RKO (cell line): Measurements from ENCODE around the gene CFAP69.
A peak's percentile ranks its signal among the peaks of the same experiment; 100 is the strongest.
"Not testable (repeated sequence)": the region's sequence is repeated elsewhere in the genome, so short reads cannot be mapped to it uniquely, and the experiment has no call there.

ENCODE experiments used
- DNase-seq: peaks from one replicate; pipeline ENCODE4 v3.0.0-alpha.2; 2016; ENCODE audit warnings: low spot score

Gene CFAP69

DNA sequence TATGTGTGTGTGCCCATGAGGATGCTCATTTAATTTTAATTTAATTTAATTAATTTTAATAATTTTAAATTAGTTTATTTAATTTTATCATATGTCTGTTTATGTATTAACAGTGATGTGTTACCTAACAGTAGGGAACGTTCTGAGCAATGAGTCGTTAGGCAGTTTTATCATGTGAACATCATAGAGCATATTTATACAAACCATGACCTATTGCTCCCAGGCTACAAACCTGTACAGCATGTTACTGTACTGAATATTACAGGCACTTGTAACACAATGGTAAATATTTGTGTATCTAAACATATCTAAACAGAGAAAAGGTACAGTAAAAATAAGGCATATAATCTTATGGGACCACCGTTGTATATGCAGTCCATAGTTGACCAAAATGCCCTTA lies 13.7 kb upstream of the CFAP69 start:
- DNase-seq = no peak

DNA sequence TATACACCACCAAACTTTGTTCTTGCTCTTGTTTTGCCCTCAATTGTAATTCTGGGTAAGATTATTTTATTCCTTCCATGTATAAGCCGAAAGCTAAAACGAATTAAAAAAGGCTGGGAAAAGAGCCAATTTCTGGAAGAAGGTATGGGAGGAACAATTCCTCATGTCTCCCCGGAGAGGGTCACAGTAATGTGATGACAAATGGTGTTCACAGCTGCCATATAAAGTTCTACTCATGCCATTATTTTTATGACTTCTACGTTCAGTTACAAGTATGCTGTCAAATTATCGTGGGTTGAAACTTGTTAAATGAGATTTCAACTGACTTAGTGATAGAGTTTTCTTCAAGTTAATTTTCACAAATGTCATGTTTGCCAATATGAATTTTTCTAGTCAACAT lies 12.5 kb upstream of the CFAP69 start:
- DNase-seq = no peak

DNA sequence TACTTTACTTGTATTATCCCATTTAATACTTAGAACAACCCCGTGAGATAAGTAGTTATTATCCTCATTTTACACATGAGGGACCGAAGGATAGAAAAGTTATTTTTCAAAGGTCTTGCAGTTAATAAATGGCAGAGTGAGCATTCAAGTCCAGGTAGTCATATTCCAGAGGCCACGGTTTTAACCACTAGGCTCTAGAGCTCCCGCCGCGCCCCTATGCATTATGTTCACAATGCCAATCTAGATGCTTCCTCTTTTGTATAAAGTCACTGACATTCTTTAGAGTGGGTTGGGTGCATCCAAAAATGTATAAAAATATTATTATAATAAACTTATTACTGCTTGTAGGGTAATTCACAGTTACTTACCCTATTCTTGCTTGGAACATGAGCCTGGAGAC lies 11.4 kb upstream of the CFAP69 start:
- no peak for DNase-seq

DNA sequence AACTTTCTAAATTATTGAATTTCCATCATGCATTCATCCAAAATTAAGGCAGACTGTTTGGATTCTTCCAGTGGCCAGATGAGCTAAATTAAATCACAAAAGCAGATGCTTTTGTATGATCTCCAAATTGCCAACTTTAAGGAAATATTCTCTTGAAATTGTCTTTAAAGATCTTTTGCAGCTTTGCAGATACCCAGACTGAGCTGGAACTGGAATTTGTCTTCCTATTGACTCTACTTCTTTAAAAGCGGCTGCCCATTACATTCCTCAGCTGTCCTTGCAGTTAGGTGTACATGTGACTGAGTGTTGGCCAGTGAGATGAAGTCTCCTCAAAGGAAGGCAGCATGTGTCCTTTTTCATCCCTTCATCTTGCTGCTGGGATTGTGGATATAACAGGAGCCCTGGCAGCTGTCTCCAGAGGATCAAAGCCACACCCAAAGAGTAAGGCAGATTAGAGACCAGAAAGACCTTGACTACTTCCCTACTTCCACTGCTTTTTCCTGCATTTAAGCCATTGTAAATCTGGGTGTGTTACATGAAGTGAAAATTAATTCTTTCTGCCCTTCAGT lies 8.2 kb upstream of the CFAP69 start:
- DNase-seq = no peak

DNA sequence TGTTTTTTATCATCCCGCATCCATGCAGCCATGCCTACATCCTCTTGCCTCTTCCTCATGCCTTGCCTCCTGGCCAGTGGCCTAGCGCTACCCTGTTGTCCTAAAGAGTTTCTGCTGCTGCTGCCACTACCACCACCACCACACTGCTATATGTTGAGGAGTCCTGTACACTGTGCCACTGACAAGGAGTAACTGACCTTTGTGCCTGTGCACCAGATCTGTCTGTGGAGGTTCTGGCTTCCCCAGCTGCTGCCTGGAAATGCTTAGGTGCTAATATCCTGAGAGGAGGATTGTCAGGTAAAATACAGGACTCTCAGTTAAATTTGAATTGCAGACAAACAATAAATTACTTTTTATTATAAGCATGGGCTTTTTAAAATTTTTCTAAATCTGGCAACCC lies 7.0 kb upstream of the CFAP69 start:
- no peak for DNase-seq

DNA sequence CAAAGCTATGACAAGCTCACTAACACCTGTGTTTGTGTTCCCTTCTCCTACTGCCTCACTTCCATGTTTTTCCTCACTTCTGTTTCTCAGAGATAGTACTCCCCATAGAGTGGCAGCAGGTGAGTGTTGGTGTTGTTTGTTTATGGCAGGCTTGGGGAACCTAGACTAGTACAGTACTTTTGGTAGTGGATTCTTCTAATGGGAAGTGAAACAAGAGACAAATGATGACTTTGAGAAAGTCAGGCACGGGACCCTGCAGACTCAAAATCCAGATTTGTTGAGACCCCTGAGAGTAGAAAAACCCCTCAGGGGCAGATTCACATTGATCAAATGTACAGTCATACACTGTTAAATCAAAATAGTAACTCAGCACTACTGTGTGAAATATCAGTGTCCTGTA lies 6.4 kb upstream of the CFAP69 start:
- DNase-seq = no peak

DNA sequence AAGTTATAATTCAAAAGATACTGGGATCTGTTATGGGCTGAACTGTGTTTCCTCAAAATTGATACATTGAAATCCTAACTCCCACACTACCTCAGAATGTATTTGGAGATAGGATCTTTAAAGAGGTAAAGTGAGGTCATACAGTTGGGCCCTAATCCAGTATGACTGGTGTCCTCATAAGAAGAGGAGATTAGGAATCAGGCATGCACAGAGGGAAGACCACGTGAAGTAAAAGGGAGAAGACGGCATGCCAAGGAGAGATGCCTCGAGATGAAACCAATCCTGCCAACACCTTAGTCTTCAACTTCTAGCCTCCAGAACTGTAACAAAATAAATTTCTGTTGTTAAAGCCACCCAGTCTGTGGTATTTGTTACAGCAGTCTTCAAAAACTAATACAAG lies 5.9 kb upstream of the CFAP69 start:
- no peak for DNase-seq

DNA sequence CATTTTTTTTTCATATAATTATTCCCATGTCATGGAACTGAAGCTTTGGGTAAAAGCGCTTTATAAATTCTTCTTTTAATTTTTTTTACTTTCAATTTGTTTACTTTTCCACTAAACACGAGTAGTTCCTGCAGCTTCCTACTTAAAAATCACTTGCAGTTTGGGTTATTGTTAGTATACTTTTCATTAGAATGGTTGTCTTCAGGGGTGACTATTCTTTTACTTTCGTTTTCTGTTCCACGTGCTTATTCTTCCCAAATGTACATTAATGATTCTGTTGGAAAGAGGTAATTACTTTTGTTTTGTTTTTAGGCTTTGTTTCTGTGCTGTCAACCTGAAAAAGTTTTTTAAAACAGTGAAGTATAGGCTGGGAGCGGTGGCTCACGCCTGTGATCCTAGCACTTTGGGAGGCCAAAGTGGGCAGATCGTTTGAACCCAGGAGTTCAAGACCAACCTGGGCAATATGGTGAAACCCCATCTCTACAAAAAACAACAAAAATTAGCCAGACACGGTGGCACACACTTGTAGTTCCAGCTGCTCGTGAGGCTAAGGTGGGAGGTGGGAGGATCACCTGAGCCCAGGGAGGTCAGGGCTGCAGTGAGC lies 5.2 kb upstream of the CFAP69 start:
- no peak for DNase-seq

DNA sequence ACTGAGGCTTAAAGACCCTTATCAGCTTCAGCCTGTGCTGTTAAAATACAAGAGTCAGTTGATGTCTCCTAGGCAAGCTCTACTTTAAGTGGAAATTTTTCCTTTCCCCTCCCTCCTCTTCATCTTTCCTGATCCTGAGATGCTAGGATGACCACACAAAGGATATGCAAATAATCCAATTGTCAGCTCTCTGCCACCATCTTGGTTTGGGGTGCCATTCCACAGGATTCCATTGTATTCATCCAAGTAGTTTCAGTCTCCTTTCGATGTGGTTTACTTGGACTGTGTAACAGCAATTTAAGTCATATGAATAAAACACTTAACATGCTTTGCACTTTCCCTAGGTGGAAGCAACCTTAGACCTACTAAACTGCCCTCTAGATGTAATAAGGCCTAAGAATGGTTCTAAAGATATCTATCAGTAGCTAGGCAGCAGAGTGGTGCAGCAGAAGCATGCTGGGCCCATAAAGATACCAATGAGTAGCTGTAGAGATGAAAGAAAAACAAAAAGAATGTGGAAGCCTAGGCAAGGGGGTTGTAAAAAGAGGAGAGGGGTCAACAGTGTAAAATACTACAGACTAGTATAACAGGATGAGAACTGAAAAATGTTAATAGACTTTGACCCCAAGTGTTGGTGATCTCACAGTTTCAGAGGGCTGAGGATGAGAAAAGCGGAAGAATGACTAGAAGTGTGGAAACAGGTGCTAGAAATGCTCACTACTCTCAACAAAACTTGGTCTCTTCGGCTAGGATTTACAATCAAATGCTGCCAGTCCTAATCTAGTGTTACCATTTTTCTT lies 2.4 kb upstream of the CFAP69 start:
- no peak for DNase-seq

DNA sequence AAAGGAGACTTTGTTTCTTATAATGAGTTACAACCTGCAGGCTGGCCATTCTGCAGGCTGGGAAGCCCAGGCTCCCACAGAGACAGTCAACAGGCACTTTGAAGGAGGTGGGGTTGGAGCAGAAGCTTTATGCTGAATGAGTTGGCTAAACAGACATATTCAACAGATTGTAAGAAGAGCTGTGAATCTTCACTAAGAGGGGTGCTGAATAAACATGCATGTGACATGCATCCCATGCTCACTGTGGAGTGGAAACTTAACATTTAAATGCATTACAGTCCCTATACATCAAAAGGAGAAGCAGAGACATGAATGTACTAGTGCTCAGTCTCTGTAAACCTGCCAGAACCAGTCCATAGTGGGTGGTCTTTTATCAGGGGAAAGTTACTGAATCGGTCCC lies 1.4 kb upstream of the CFAP69 start:
- DNase-seq = no peak

DNA sequence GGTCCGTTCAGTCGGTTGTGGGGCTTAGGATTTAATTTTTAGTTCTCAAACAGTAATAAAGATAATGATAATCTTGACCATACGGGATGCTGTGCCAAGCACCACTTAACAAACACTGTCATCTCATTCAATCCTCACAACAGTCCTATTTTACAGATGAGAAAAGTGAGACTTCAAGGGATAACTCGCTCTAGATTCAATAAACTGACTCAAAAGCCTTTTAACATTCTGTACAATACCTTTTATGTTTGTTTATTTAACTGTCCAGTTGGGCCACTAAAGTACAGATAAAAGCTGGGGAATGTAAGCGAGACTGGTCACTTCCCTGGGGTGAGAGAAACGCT lies 437 bp upstream of the CFAP69 start:
- no peak for DNase-seq

DNA sequence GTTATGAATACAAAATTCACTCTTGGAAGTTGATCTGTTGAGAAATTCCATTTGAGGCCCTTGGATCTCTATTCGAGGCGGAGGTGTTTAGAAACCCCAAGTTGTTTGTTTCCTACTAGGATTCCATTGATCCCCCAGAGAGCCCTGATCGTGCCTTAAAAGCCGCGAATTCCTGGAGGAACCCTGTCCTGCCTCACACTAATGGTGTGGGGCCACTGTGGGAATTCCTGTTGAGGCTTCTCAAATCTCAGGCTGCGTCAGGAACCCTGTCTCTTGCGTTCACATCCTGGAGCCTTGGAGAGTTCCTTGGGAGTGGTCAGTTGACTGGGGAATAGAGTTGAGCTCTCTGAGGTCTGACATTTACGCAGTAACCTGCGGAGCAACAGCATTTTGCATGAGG lies 1.2 kb downstream of the CFAP69 start:
- DNase-seq = no peak

DNA sequence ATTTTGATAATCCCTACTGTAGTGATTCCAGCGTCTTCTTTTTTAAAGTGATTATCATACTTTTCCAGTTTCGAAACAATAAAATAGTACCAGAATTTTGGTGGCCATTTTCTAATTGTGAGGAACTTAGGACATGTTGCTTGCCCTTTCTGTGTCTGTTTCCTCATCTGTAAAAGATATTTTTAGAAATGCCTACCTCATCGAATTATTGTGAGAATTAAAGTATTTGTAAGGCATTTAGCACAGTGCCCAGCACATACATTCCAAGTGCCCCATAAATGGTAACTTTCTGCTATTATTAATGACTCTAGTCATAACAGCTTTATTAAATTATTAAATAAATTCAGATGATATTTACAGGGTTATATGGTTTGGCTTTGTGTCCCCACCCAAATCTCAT lies 3.7 kb downstream of the CFAP69 start:
- DNase-seq = no peak

DNA sequence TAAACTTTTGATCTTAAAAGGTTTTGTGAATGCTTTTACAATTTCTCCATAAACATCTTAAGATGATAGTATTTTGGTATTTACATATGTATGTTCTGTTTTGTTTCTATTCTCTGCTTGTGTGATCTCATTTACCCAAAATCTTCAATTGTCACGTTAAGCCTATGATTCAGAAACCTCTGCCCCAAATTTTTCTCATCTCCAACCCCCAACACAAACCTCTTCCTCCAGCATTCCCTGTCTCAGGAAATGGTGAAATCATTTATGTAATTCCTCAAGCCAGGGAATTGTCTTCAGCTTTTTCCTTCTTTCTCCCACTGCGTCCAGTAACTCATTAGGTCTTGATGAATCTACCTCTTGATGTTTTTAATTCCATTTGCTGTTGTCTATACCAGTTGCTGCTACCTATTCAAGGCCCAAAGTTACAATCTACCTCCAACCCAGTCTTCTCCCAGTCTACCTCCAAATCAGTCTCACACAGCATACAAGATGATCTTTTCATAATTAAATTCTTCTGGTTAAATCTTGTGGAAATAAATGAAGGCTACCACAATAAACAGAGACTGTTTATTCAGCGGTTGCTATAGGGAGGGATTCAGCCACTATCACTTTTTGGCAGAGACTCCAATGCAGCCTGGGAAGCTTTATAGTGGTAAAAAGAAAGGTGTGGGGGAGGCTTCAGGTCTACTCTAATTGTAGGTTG lies 5.8 kb downstream of the CFAP69 start:
- no peak for DNase-seq

DNA sequence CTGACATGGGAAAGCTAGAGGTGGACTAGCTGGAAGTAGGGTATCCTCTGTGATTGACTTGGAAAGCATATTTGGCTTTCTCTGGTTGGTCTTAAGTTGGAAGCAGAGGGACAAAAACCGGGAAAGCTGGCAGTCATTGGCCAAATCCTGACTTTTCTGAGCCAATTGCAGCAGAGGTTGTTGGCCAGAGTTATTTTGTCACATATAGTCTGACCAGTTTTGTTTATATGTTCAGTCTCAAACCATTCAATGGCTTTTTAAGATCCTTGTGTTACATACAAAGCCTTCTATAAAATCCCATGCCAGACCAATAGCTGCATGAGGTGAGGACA lies 6.3 kb downstream of the CFAP69 start:
- DNase-seq = no peak

DNA sequence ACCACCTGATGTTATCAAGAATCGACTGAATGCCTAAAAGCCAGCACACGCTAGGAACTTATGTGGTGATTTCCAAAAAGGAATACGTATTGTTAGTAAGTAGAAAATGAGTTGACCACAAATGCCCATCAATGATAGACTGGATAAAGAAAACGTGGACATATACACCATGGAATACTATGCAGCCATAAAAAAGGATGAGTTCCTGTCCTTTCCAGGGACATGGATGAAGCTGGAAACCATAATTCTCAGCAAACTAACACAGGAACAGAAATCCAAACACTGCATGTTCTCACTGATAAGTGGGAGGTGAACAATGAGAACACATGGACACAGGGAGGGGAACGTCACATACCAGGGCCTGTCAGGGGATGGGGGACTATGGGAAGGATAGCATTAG lies 11.0 kb downstream of the CFAP69 start:
- DNase-seq = not testable (repeated sequence)

DNA sequence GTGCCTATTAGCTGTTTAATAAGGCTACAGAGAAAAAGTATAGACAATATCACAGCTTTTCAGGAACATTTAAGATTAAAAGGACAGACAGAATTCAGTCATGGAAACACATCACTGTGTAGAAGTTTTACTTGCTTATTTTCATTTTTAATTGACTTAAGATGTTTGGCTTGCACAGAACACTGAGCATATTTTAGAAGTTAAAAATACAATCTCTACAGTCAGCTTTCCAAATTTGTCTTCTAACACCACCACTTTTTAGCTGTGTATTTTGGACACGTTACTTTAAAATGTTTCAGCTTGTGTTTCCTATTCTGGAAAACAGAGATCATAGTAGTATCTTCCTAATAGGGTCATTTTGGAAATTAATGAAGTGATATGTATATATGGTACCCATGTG lies 11.8 kb downstream of the CFAP69 start:
- DNase-seq = no peak

DNA sequence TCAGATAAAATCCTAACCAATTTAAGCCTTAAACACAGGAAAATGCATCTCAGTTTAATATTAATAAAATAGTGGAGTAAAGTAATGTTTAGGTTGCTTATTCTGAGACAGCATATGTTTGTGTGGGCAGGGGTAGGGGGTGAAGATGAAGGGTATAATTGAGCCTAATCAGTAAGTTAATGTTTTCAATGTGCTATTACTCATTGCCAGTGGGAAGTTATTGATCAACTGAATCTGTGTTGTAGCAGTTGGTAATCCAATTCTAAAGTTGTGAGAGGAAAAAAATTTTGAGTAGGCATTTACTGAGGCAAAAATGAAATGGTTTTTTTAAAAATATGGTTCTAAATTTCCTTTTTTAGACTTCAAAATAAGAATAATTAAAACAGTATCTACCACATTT lies 16.5 kb downstream of the CFAP69 start:
- DNase-seq = no peak

DNA sequence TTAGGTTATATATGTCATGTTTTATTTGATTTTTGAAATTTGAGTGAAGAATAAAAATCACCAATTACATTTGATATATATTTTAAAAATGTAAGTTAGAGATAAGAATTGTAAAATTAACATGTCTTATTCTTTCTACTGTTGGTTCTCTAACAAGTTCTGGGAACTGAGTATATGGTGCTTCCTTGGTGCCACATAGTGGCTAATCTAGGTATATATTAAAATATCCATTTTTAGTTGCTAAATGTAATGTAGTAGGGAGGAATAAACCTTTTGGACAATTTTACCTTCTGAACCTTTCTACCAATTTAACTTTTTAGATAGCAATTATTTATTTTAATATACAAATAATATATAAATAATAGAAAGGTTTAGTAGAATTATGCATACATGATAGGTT lies 17.5 kb downstream of the CFAP69 start:
- peak; percentile 83 for DNase-seq

DNA sequence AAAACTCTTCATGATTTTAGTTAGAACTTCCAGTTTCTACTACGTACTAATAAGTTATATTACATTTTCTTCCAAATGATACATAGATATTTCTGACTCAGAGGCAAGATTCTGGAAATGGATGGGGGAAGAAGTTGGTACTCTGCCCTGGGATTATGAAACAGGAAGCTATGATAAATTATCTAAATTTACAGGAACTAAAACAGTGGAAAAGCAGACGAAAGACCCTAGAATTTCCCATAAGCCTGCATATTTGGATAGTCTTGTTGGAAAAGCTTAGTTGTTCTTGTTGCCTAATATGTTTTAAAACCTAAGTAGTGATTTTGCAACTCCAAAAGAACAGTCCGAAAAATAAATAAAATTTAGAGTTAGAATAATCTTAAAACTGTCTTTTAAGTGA lies 21.8 kb downstream of the CFAP69 start:
- no peak for DNase-seq

DNA sequence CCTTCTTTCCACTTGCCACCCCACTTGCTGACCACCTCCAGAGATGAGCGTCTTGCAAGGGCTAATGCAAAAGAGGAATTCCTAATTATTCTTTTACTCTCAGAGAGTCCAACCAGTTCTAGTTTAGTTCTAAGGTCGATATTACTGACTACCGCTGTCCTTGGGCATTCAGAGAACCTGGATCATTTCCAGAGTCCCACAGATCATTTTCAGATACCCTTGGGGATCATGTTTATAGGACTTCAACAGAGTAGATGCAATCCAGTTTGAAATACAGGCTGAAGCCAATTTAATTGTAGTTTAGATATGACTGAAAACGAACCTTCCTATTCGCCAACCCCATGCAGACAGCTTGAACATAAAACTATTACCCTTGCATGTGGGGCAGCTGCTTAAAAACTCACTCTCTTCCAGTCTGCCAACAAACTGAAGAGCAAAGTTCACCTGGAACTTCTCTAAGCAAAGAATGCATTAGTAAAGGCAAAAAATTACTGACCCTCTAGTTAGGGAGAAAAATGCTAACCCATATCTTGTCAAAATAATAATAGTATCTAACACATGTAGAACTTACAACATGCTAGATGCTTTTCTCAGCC lies 22.4 kb downstream of the CFAP69 start:
- no peak for DNase-seq

DNA sequence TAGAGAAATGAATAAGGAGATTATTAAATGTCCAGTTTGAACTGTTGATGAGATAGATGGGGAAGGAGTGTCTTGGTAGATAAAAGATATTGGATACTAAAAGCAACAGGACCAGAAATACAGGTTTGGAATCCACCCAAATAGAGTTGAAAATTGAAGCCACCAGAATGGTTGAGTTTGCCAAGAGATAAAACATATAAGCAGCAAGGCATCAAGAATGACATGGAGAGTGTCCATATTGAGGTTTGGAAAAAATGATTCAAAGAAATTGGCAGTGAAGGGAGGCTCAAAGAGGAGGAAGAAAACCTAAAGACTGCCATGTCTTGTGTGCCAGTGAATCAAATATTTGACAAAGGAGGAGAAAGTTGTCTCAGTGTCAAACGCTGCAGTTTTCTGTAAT lies 24.2 kb downstream of the CFAP69 start:
- no peak for DNase-seq
